ENCODE data around the gene DUS2.

The DUS2 gene

GRCh38 chr16:68047987-68048386, 24.9 kb downstream of the DUS2 start:
- DNase-seq: no peak

GRCh38 chr16:68049449-68049848, 26.4 kb downstream of the DUS2 start:
- peak; percentile 56 to 82 (median 74) for DNase-seq

- DNase-seq: no peak
Measured at GRCh38 chr16:68055395-68055794, 32.3 kb downstream of the DUS2 start.

GRCh38 chr16:68059804-68060203, 36.7 kb downstream of the DUS2 start:
- no peak for DNase-seq

GRCh38 chr16:68061396-68061795, 38.3 kb downstream of the DUS2 start:
- no peak for DNase-seq

GRCh38 chr16:68062910-68063393, 39.9 kb downstream of the DUS2 start:
- no peak for DNase-seq

- DNase-seq: peak; percentile 75 to 88 (median 81)
Measured at GRCh38 chr16:68064791-68065365, 41.8 kb downstream of the DUS2 start.

- DNase-seq: no peak
Measured at GRCh38 chr16:68065716-68066305, 42.7 kb downstream of the DUS2 start.

GRCh38 chr16:68066763-68067162, 43.7 kb downstream of the DUS2 start:
- DNase-seq: no peak

- DNase-seq: no peak
Measured at GRCh38 chr16:68068926-68069325, 45.8 kb downstream of the DUS2 start.

GRCh38 chr16:68069511-68070248, 46.6 kb downstream of the DUS2 start:
- no peak for DNase-seq

- DNase-seq: no peak
Measured at GRCh38 chr16:68070249-68070730, 47.2 kb downstream of the DUS2 start.

- DNase-seq: no peak
Measured at GRCh38 chr16:68070806-68071517, 47.9 kb downstream of the DUS2 start.

- no peak for DNase-seq
Measured at GRCh38 chr16:68071518-68071901, 48.4 kb downstream of the DUS2 start.

- DNase-seq: no peak
Measured at GRCh38 chr16:68072038-68072695, 49.1 kb downstream of the DUS2 start.

- DNase-seq: no peak
Measured at GRCh38 chr16:68073902-68074760, 51.0 kb downstream of the DUS2 start.

GRCh38 chr16:68074850-68075555, 51.9 kb downstream of the DUS2 start:
- peak in 3 of 4 experiments; percentile 54 to 63 (median 60) for DNase-seq

GRCh38 chr16:68075980-68076379, 52.9 kb downstream of the DUS2 start:
- DNase-seq: no peak

- no peak for DNase-seq
Measured at GRCh38 chr16:68076560-68076959, 53.5 kb downstream of the DUS2 start.

GRCh38 chr16:68077866-68078700, 55.0 kb downstream of the DUS2 start:
- DNase-seq: peak; percentile 70 to 86 (median 80)
